Prostate gland (tissue), 2 donors: ENCODE measurements around the gene RAB33A.

Experiments
- CTCF ChIP-seq, 4 experiments: fragments of 200-600 bp in 2 of 4; fragments of 450-650 bp in 2 of 4; sonication (generic) in 2 of 4; IDR thresholded peaks; 1 replicate in 3 of 4; 2 replicates in 1 of 4; pipeline ENCODE4 v1.5.1; 2016 to 2019; ENCODE audit warnings: antibody characterized with exemption in 4 of 4, mild to moderate bottlenecking in 2 of 4, moderate library complexity in 2 of 4
- POLR2A ChIP-seq: fragments of 450-650 bp; IDR thresholded peaks from one replicate; pipeline ENCODE4 v1.6.1; 2016; ENCODE audit warnings: antibody characterized with exemption, mild to moderate bottlenecking

DNA sequence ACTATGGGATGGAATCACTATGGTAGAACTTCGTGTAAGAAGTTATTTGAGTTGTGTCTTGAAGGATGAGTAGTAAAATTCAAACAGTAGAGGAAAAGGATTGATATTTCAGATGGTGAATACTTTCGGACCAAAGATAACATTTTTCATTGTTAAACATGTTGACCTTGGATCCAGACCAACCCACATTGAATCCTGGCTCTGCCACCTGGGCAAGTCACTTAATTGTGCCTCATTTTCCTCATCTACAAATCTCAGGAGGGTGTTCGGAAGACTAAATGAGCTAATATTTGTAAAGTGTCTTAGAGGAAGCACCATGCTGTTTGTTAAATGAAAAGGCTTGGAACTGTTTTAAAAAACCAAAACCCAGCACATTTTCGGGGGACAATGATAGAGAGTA lies 4.7 kb upstream of the RAB33A start:
- TF ChIP-seq POLR2A (no peak), CTCF (IDR thresholded peaks at IDR 0.05) (no peak)
